Measurements from ENCODE around the gene PRR5L.

- TF ChIP-seq POLR2AphosphoS5 (IDR thresholded peaks at IDR 0.05; ENCODE audit: control insufficient read depth, insufficient read depth, low read depth, low read length) (no peak), CTCF (IDR thresholded peaks at IDR 0.05 in 2 of 3, conservative IDR thresholded peaks at IDR 0.05 in 1 of 3; ENCODE audit: insufficient read depth in 2 of 3, low read depth in 1 of 3, low read length in 3 of 3) (no peak), POLR2A (conservative IDR thresholded peaks at IDR 0.05) (no peak), CBX5 (IDR thresholded peaks at IDR 0.05; ENCODE audit: borderline replicate concordance, low read depth) (no peak), KAT2B (IDR thresholded peaks at IDR 0.05; ENCODE audit: low read depth, low read length) (no peak), NRF1 (conservative IDR thresholded peaks at IDR 0.05 in 1 of 2, IDR thresholded peaks at IDR 0.05 in 1 of 2) (no peak), ZBTB8A (IDR thresholded peaks at IDR 0.05; ENCODE audit: partially characterized antibody) (no peak)
- TF ChIP-seq, protein P1, sequence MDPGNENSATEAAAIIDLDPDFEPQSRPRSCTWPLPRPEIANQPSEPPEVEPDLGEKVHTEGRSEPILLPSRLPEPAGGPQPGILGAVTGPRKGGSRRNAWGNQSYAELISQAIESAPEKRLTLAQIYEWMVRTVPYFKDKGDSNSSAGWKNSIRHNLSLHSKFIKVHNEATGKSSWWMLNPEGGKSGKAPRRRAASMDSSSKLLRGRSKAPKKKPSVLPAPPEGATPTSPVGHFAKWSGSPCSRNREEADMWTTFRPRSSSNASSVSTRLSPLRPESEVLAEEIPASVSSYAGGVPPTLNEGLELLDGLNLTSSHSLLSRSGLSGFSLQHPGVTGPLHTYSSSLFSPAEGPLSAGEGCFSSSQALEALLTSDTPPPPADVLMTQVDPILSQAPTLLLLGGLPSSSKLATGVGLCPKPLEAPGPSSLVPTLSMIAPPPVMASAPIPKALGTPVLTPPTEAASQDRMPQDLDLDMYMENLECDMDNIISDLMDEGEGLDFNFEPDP (CRISPR knock-in tag; IDR thresholded peaks at IDR 0.05), result no peak
- TF ChIP-seq, protein P2, sequence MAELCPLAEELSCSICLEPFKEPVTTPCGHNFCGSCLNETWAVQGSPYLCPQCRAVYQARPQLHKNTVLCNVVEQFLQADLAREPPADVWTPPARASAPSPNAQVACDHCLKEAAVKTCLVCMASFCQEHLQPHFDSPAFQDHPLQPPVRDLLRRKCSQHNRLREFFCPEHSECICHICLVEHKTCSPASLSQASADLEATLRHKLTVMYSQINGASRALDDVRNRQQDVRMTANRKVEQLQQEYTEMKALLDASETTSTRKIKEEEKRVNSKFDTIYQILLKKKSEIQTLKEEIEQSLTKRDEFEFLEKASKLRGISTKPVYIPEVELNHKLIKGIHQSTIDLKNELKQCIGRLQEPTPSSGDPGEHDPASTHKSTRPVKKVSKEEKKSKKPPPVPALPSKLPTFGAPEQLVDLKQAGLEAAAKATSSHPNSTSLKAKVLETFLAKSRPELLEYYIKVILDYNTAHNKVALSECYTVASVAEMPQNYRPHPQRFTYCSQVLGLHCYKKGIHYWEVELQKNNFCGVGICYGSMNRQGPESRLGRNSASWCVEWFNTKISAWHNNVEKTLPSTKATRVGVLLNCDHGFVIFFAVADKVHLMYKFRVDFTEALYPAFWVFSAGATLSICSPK (IDR thresholded peaks at IDR 0.05; ENCODE audit: borderline replicate concordance), result no peak
These were observed 184.7 kb downstream of the PRR5L start for GRCh38 chr11:36480833-36481232.

Data from K562 (cell line).